CMK (cell line): ENCODE measurements around the gene SH2D3A.

Experiments used
- DNase-seq: peaks from one replicate; pipeline ENCODE4 v3.0.0-alpha.2; 2010; ENCODE audit warnings: low read depth

Gene SH2D3A

GRCh38 chr19:6708346-6708745 lies 58.9 kb downstream of the SH2D3A start:
- no peak for DNase-seq

GRCh38 chr19:6707658-6708018 lies 59.6 kb downstream of the SH2D3A start:
- no peak for DNase-seq

- DNase-seq = no peak
These were observed 60.1 kb downstream of the SH2D3A start for GRCh38 chr19:6707011-6707657.

- no peak for DNase-seq
These were observed 60.6 kb downstream of the SH2D3A start for GRCh38 chr19:6706633-6706958.

- no peak for DNase-seq
These were observed 61.2 kb downstream of the SH2D3A start for GRCh38 chr19:6705931-6706632.
